ENCODE results near the gene VHLL.

Gene VHLL

DNA sequence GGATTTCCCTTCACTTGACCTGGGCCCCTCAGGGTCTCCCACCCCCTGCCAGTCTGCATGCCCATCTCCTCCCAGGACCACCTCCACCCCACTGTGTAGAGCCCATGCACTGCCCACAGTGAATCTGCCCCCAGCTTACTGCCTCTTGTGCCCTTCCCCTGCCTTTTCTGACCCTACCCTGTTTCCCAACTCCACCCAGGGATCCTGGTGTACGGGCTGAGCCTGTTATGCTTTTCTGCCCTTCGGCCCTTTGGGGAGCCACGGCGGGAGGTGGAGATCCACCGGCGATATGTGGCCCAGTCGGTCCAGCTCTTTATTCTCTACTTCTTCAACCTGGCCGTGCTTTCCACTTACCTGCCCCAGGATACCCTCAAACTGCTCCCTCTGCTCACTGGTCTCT, 13.0 kb downstream of the VHLL start:
- DNase-seq (ENCODE audit: low read depth): no peak
- TF ChIP-seq, protein P1, sequence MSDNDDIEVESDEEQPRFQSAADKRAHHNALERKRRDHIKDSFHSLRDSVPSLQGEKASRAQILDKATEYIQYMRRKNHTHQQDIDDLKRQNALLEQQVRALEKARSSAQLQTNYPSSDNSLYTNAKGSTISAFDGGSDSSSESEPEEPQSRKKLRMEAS (IDR thresholded peaks at IDR 0.05; ENCODE audit: low read depth, low read length): no peak
- no peak for TF ChIP-seq CTCF (IDR thresholded peaks at IDR 0.05; ENCODE audit: low read depth, low read length)
- no peak overlapping the region for H3K4me3 ChIP-seq (ENCODE audit: low read depth, low read length)

- H3K4me3 ChIP-seq (ENCODE audit: low read depth, low read length): no peak overlapping the region
- TF ChIP-seq CTCF (IDR thresholded peaks at IDR 0.05; ENCODE audit: low read depth, low read length) (no peak), POLR2A (IDR thresholded peaks at IDR 0.05; ENCODE audit: extremely low read depth, insufficient read length) (no peak), MYC (IDR thresholded peaks at IDR 0.05; ENCODE audit: low read depth, low read length) (no peak)
- TF ChIP-seq, protein P1 (IDR thresholded peaks at IDR 0.05; ENCODE audit: low read depth, low read length): no peak
- no peak for DNase-seq (ENCODE audit: low read depth)
These were observed 13.7 kb downstream of the VHLL start for GRCh38 chr1:156285437-156285836.

- TF ChIP-seq POLR2A (IDR thresholded peaks at IDR 0.05; ENCODE audit: extremely low read depth, insufficient read length) (no peak), CTCF (IDR thresholded peaks at IDR 0.05; ENCODE audit: low read depth, low read length) (no peak), MYC (IDR thresholded peaks at IDR 0.05; ENCODE audit: low read depth, low read length) (no peak)
- TF ChIP-seq, protein P1 (IDR thresholded peaks at IDR 0.05; ENCODE audit: low read depth, low read length): no peak
- no peak overlapping the region for H3K4me3 ChIP-seq (ENCODE audit: low read depth, low read length)
- DNase-seq (ENCODE audit: low read depth): peak; percentile 49
These were observed 14.3 kb downstream of the VHLL start for GRCh38 chr1:156284757-156285156.

GRCh38 chr1:156284112-156284511, 15.0 kb downstream of the VHLL start, which contains the start of gene TMEM79:
TSS of gene TMEM79 (plus strand) at chr1:156284325. CDS start at chr1:156285227, 902 bp downstream.
- DNase-seq (ENCODE audit: low read depth): no peak
- H3K4me3 ChIP-seq (ENCODE audit: low read depth, low read length): peak within 1 kb of the TSS; percentile 91
- TF ChIP-seq MYC (IDR thresholded peaks at IDR 0.05; ENCODE audit: low read depth, low read length): no peak
- TF ChIP-seq, protein P1 (IDR thresholded peaks at IDR 0.05; ENCODE audit: low read depth, low read length): no peak
- no peak for TF ChIP-seq POLR2A (IDR thresholded peaks at IDR 0.05; ENCODE audit: extremely low read depth, insufficient read length)

DNA sequence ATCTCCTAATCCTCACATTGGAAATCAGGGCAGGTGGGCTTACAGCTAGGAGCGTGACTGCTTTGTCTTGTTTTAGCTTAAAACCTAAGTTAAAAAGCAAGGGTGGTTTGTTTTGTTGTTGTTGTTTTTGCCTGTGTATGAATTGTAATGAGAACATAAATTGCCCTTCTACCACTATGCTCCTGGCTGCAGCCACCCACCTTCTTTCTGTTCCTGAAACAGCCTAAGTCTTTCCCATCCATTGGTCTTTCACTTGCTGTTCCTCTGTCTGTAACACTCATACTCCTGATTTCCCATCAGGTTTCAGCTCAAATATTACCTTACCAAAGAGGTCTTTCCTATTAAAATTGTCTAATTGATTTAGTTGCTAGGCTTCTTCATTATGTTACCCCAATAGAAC, 15.6 kb downstream of the VHLL start:
- TF ChIP-seq MYC (IDR thresholded peaks at IDR 0.05; ENCODE audit: low read depth, low read length): no peak
- TF ChIP-seq, protein P1 (IDR thresholded peaks at IDR 0.05; ENCODE audit: low read depth, low read length): no peak
- TF ChIP-seq CTCF (IDR thresholded peaks at IDR 0.05; ENCODE audit: low read depth, low read length): no peak
- no peak for TF ChIP-seq POLR2A (IDR thresholded peaks at IDR 0.05; ENCODE audit: extremely low read depth, insufficient read length)
- DNase-seq (ENCODE audit: low read depth): no peak
- H3K4me3 ChIP-seq (ENCODE audit: low read depth, low read length): peak overlapping the region; percentile 91

- TF ChIP-seq CTCF (IDR thresholded peaks at IDR 0.05; ENCODE audit: low read depth, low read length) (no peak), MYC (IDR thresholded peaks at IDR 0.05; ENCODE audit: low read depth, low read length) (peak; percentile 97), POLR2A (IDR thresholded peaks at IDR 0.05; ENCODE audit: extremely low read depth, insufficient read length) (peak; percentile 91)
- TF ChIP-seq, protein P1 (IDR thresholded peaks at IDR 0.05; ENCODE audit: low read depth, low read length): peak; percentile 87
- DNase-seq (ENCODE audit: low read depth): peak; percentile 98
- H3K4me3 ChIP-seq (ENCODE audit: low read depth, low read length): peak within 1 kb of the TSS; percentile 100
These were observed 16.5 kb downstream of the VHLL start, which contains the start of gene SMG5 for GRCh38 chr1:156282479-156283222. TSS of gene SMG5 (minus strand) at chr1:156282825. CDS start at chr1:156282680, 145 bp downstream.
